Heart right ventricle (tissue), 16 donors: ENCODE data around the gene MAK. TPM values are rescaled to one million over a fixed set of nuclear protein-coding genes. Genes with fewer than 3 reads are reported as not detected.
"Not testable (repeated sequence)": the region's sequence is repeated elsewhere in the genome, so short reads cannot be mapped to it uniquely, and the experiment has no call there.

Experiments used
- ATAC-seq, 8 donors: fragments of 200-7000 bp; cut with Tn5 transposase; one replicate each; pipeline ENCODE4 v1.9.1; 2020; ENCODE audit warnings: mild to moderate bottlenecking in 8 of 8, moderate library complexity in 8 of 8, moderate number of reproducible peaks in 1 of 8
- DNase-seq, 2 donors: peaks; one replicate each; pipeline ENCODE4 v3.0.0-alpha.2; 2020
- H3K27ac ChIP-seq, 10 donors: fragments of 200-600 bp; sonication (generic) in 2 of 10; one replicate each; pipeline versions ENCODE4 v1.5.0 to v1.8.0; 2020 to 2022; ENCODE audit warnings: mild to moderate bottlenecking in 3 of 10
- H3K27me3 ChIP-seq, 7 donors: fragments of 200-600 bp; one replicate each; pipeline ENCODE4 v1.8.0; 2021 to 2022; ENCODE audit warnings: mild to moderate bottlenecking in 2 of 7
- H3K36me3 ChIP-seq, 9 donors: fragments of 200-600 bp; sonication (generic) in 1 of 9; one replicate each; pipeline versions ENCODE4 v1.5.0 to v1.8.0; 2020 to 2022; ENCODE audit warnings: mild to moderate bottlenecking in 2 of 9
- H3K4me1 ChIP-seq, 9 donors: fragments of 200-600 bp; sonication (generic) in 1 of 9; one replicate each; pipeline versions ENCODE4 v1.5.0 to v1.8.0; 2020 to 2022; ENCODE audit warnings: mild to moderate bottlenecking in 4 of 9
- H3K4me3 ChIP-seq, 10 donors: fragments of 200-600 bp; sonication (generic) in 2 of 10; one replicate each; pipeline versions ENCODE4 v1.5.0 to v1.8.0; 2020 to 2022; ENCODE audit warnings: mild to moderate bottlenecking in 7 of 10, moderate library complexity in 2 of 10
- H3K9me3 ChIP-seq, 11 donors: fragments of 200-600 bp in 10 of 11; sonication (generic) in 2 of 11; one replicate each; pipeline versions ENCODE4 v1.5.0 to v1.8.0; 2013 to 2022; ENCODE audit warnings: mild to moderate bottlenecking in 2 of 11, control low read depth in 1 of 11, moderate library complexity in 1 of 11
- CTCF ChIP-seq, 9 donors: fragments of 200-600 bp; sonication (generic) in 2 of 9; IDR thresholded peaks; one replicate each; pipeline versions ENCODE4 v1.5.0 to v1.8.0; 2021 to 2022; ENCODE audit warnings: antibody characterized with exemption in 9 of 9, mild to moderate bottlenecking in 5 of 9, moderate library complexity in 1 of 9
- WGBS, 2 donors: extraction: QIAGEN DNeasy Blood & Tissue Kit; methylation state at CpG; one replicate each; pipeline ENCODE4 v1.1.7; 2013; ENCODE audit warnings: inconsistent platforms in 1 of 2; 5-methylcytosine and 5-hydroxymethylcytosine counted together
- intact Hi-C, 10 donors: fragments of 100-400 bp; cut with DNase I; formaldehyde crosslinking; loops; one replicate each; pipeline versions ENCODE4 v1.11.1 to v1.14.2; 2022
- polyA plus RNA-seq, 2 donors: library from polyadenylated mRNA; stranded (reverse); fragments of 200-250 nt; gene quantifications; one replicate each; pipeline ENCODE4 v1.2.3, GENCODE V29; 2013
- total RNA-seq, 10 donors: library from RNA; stranded (reverse); fragmentation: NEBNext Ultra II Directional in 3 of 10; extraction: Animal tissue kit (Norgen Biotek cat#: 25700) in 3 of 10; gene quantifications; one replicate each; pipeline versions ENCODE4 v1.2.1 to v1.2.4, GENCODE V29; 2021 to 2023
- donor health status: Arrhythmogenic right ventricular cardiomyopathy.
- donor health status: ischemic (EF 13 %, LVEDD 7.1; RV severe dilation, severe dysfunction).
- donor health status: healthy with polysubstance abuse.
- donor health status: DM: no; HTN: yes; CAD: no.
- donor health status: DM: no; HTN: no; CAD: no.
- donor health status: ischemic (EF 25% LVEDD 6.9; RV normal size, moderate dysfunction).
- donor health status: ischemic (EF 25% LVEDD 5.7; RV mildly dilated, moderate dysfunction).
- donor health status: healthy.
- donor health status: DM: yes; HTN: yes; CAD: no.
- donor health status: Ischemic cardiomyopathy.
- donor health status: ischemic (EF 35%, LVEDD 5.7; RV mildly dilated, moderate dysfunction).
- donor health status: nonischemic (EF 11% LVEDD 7.7; RV severe dilation, severe dysfunction).
- donor health status: DM: yes; HTN: yes; CAD: no.
- donor health status: PGD.
- donor health status: ischemic (EF 29% LVEDD 5.4; RV normal size, mild dysfunction).
- donor health status: nonischemic (EF 23%, LVEDD 6.1; RV moderate dilation, normal function).

MAK gene
- total and polyA plus RNA-seq, 12 donors = 0.01 to 0.25 (median 0.12) TPM; not detected in 4

DNA sequence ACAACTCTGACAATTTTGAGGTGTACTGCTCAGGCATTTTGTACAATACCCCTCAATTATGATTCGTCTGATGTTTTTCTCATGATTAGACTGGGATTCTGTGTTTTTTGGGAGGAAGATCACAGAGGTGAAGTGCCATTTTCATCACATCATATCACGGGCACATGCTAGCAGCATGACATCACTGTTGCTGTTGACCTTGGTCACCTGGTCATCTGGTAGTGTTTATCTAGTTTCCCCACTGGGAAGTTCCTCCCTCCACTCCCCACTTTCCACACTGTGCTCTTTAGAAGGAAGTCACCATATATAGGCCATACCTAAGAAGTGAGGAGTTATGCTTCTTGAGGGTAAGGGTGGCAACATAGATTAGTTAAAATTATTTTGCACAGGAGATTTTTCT, 22.7 kb upstream of the MAK start:
- intact Hi-C loops = no loop called here
- Histone ChIP-seq H3K9me3 (peaks cover 0 to 2% (median 0%) of the 10 kb centered on the region in 11 donors), H3K36me3 (peaks cover 0 to 3% (median 0%) of the 10 kb centered on the region in 9 donors), H3K27me3 (no peaks in the 10 kb centered on the region), H3K4me1 (no peaks in the 10 kb centered on the region), H3K4me3 (no peak overlapping the region), H3K27ac (no peak overlapping the region)
- no peak for DNase-seq
- 74 to 79% methylated on average over 2 of the region's 2 CpGs for WGBS, 2 donors
- no peak for TF ChIP-seq CTCF (IDR thresholded peaks at IDR 0.05)
- ATAC-seq = no peak

- Histone ChIP-seq H3K36me3 (peaks cover 0 to 3% (median 0%) of the 10 kb centered on the region in 9 donors), H3K27me3 (no peaks in the 10 kb centered on the region), H3K4me3 (no peak overlapping the region), H3K27ac (no peak overlapping the region), H3K4me1 (no peaks in the 10 kb centered on the region), H3K9me3 (peaks cover 0 to 28% (median 8%) of the 10 kb centered on the region in 11 donors)
- intact Hi-C loops = loop anchor here in 1 of 10 donors (10.0 kb wide), 1 partner anchor 218 kb away; no protein-coding TSS in a partner anchor
- WGBS, 2 donors = 93 to 98% methylated on average over 2 of the region's 2 CpGs
- TF ChIP-seq CTCF (IDR thresholded peaks at IDR 0.05) = no peak
- ATAC-seq = no peak
- DNase-seq = no peak
Observed at GRCh38 chr6:10857259-10857658, 18.9 kb upstream of the MAK start.

GRCh38 chr6:10854922-10855632, 16.7 kb upstream of the MAK start:
- Histone ChIP-seq H3K27ac (no peak overlapping the region), H3K4me1 (no peaks in the 10 kb centered on the region), H3K4me3 (no peak overlapping the region), H3K27me3 (no peaks in the 10 kb centered on the region), H3K36me3 (peaks cover 0 to 3% (median 0%) of the 10 kb centered on the region in 9 donors), H3K9me3 (peaks cover 0 to 28% (median 8%) of the 10 kb centered on the region in 11 donors)
- intact Hi-C loops = loop anchor here in 1 of 10 donors (10.0 kb wide), 1 partner anchor 220 kb away; no protein-coding TSS in a partner anchor
- DNase-seq (no peak), ATAC-seq (no peak)
- no peak for TF ChIP-seq CTCF (IDR thresholded peaks at IDR 0.05)
- WGBS, 2 donors = 85% methylated on average over 7 of the region's 7 CpGs

DNA sequence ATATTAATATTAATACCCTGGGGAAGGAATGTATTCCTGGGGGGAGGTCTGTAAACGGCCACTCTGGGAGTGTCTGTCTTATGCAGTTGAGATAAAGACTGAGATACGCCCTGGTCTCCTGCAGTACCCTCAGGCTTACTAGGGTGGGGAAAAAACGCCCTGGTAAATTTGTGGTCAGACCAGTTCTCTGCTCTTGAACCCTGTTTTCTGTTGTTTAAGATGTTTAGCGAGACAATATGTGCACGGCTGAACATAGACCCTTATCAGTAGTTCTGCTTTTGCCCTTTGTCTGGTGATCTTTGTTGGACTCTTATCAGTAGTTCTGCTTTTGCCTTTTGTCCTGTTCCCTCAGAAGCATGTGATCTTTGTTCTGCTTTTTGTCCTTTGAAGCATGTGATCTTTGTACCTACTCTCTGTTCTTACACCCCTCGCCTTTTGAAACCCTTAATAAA, 15.5 kb upstream of the MAK start:
- 80 to 83% methylated on average over 6 of the region's 6 CpGs for WGBS, 2 donors
- H3K27me3 ChIP-seq, H3K27ac ChIP-seq, H3K4me3 ChIP-seq, H3K4me1 ChIP-seq, ATAC-seq, DNase-seq, H3K36me3 ChIP-seq: not testable (repeated sequence)
- intact Hi-C loops = loop anchor here in 1 of 10 donors (10.0 kb wide), 1 partner anchor 221 kb away; no protein-coding TSS in a partner anchor
- peaks cover 0 to 28% (median 8%) of the 10 kb centered on the region in 11 donors for H3K9me3 ChIP-seq
